ENCODE results near the gene SHISA8. TPM values are rescaled to one million over a fixed set of nuclear protein-coding genes. Genes with fewer than 3 reads are reported as not detected.

SHISA8 gene
- total RNA-seq, 2 experiments from 2014 or later = 0.56 to 0.68 TPM

DNA sequence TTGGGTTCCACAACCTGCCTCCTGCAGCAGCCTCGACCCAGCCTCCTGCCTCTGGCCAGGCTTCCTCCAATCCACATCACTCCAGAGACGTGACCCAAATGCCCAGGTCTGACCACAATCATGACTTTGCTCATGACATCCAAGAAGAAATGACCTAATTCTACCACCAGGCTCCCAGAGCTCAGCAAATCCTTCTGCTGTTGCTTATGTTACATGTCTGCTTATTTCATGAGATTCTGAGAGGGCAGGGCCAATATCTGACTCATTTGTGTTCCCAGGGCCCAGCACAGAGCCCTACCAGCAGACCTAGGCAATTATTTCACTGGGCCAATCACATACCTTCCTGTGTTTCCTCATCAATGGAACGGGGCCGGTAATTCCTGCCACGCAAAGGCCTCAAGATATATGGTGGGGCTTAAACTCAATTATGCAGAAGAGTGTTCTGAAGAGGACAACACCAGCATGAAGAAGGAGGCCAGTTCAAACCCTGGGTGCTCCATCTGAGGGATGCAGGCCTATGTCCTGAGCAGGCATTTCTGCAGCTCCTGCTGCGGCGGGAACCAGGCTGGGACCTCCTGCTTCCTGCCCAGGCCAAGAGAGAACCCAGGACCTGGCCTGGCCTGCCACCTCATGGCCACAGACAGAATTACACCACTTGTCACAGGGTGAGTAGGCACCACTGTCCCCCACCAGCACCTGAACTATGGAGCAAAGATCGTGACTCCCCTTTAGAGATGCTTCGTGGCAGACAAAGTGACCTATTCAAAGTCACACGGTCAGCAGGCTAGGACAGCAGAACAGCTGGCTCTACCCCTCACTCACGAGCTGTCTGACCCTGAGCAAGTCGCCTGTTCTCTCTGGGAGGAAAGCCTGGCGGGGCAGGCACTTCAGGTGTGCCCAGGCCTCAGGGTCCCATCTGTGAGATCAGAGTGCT lies 26.2 kb upstream of the SHISA8 start:
- Mint-ChIP-seq H3K4me3 (peak overlapping the region; percentile 12), H3K36me3 (peaks cover 69% of the 10 kb centered on the region), H3K4me1 (peaks cover 49% of the 10 kb centered on the region), H3K9me3 (no peaks in the 10 kb centered on the region), H3K27me3 (no peaks in the 10 kb centered on the region), H3K27ac (peak overlapping the region; percentile 96)
- peak; percentile 84 for DNase-seq

DNA sequence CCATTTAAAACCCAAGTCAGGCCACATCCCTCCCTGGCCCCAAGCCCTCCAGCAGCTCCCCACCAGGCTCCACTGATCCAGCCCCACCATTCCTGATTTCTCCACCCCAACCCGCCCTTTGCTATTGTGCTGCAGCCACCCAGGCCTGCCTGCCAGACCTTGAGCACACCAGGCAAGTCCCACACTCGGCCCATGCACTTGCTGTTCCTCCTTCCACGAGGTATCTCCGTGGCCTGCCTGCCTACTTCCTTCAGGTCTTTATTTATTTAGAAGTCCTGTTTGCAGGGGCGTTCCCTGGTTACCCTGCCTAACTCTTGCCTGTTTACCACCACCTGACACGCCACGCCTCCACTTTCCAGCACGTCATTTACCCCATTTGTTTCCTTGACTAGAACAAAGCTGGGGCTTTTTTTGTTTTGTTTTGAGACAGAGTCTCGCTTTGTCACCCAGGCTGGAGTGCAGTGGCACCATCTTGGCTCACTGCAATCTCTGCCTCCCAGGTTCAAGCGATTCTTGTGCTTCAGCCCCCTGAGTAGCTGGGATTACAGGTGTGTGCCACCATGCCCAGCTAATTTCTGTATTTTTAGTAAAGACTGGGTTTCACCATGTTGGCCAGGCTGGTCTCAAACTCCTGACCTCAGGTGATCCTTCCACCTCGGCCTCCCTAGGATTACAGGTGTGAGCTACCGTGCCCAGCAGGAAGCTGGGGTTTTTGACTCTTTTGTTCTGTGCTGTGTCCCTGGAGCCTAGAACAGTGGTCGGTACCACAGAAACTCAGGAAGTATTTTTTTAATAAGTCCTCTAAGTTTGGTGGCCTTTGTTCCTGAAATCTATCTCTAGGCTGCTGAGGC lies 25.3 kb upstream of the SHISA8 start:
- no peaks in the 10 kb centered on the region for H3K9me3 Mint-ChIP-seq
- peak; percentile 87 for DNase-seq
- peaks cover 65% of the 10 kb centered on the region for H3K36me3 Mint-ChIP-seq
- H3K27me3 Mint-ChIP-seq = no peaks in the 10 kb centered on the region
- H3K4me1 Mint-ChIP-seq = peaks cover 46% of the 10 kb centered on the region
- peak overlapping the region; percentile 96 for H3K27ac Mint-ChIP-seq
- H3K4me3 Mint-ChIP-seq = peak overlapping the region; percentile 68

GRCh38 chr22:41936894-41937169 lies 22.0 kb upstream of the SHISA8 start:
- DNase-seq = no peak
- H3K9me3 Mint-ChIP-seq = no peaks in the 10 kb centered on the region
- H3K4me3 Mint-ChIP-seq = no peak overlapping the region
- peaks cover 26% of the 10 kb centered on the region for H3K4me1 Mint-ChIP-seq
- H3K27me3 Mint-ChIP-seq = no peaks in the 10 kb centered on the region
- peaks cover 43% of the 10 kb centered on the region for H3K36me3 Mint-ChIP-seq
- no peak overlapping the region for H3K27ac Mint-ChIP-seq

GRCh38 chr22:41935509-41935908 lies 20.6 kb upstream of the SHISA8 start:
- Mint-ChIP-seq H3K36me3 (peaks cover 32% of the 10 kb centered on the region), H3K4me3 (no peak overlapping the region), H3K27ac (no peak overlapping the region), H3K9me3 (no peaks in the 10 kb centered on the region), H3K4me1 (peaks cover 16% of the 10 kb centered on the region), H3K27me3 (no peaks in the 10 kb centered on the region)
- DNase-seq = no peak

DNA sequence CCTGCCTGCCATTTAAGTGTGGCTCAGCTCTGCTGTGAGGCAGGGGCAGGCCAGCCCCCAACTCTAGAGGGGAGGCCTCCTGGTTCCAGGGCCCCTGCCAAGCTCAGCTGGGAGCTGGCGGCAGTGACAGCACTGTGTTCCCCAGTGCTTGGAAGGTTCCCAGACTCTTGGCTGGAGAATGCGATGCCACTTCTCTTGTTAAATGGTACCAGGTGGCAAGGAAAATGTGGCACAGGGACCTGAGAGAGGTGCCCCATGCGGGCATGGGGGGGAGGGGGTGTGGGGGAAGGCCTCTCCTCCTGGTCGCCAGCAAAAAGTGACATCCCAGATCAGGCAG lies 20.1 kb upstream of the SHISA8 start:
- no peak overlapping the region for H3K27ac Mint-ChIP-seq

GRCh38 chr22:41934284-41935014 lies 19.6 kb upstream of the SHISA8 start:
- Mint-ChIP-seq H3K27ac (peak overlapping the region; percentile 71), H3K27me3 (no peaks in the 10 kb centered on the region), H3K36me3 (peaks cover 22% of the 10 kb centered on the region), H3K4me1 (peaks cover 6% of the 10 kb centered on the region), H3K4me3 (no peak overlapping the region), H3K9me3 (no peaks in the 10 kb centered on the region)
- no peak for DNase-seq

More for the DNA sequence above, 20.1 kb upstream of the SHISA8 start:
- H3K9me3 Mint-ChIP-seq = no peaks in the 10 kb centered on the region
- no peaks in the 10 kb centered on the region for H3K27me3 Mint-ChIP-seq
- DNase-seq = no peak
- H3K4me3 Mint-ChIP-seq = no peak overlapping the region
- H3K36me3 Mint-ChIP-seq = peaks cover 26% of the 10 kb centered on the region
- H3K4me1 Mint-ChIP-seq = peaks cover 11% of the 10 kb centered on the region

DNA sequence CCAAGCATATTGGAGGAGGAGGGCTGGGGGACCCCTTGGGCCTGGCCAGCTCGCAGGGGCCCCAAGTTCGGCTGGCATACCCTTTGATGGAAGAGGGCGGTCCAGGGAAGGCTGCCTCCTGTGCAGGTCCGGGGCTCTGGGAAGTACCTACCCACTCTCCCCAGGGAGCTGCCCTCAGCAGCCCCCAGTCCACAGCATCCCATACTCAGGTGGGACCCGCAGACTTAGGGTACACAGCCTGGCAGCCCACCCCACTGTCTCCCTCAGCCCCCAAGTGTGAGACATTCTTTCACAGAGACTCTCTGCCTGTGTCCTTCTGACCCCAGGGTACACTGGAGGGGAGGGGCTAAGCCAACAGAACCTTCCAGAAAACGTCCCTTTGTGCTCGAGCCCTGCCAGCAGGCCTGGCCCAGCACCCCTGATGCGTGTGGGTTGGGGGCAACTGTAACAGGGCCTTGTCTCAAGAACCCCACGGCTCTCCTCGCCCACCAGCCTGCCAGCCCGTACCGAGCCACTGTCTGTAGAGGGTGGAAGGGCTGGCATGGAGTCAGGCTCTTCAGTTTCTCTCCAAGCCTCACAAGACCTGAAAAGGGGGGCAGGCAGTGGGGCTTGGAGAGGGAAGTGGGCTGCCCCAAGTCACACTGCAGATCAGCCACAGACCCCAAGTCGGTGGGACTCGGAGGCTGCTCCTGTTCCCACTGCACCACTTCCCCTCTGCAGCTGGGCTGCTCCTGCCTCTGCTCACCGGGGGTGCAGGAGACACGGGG lies 18.7 kb upstream of the SHISA8 start:
- Mint-ChIP-seq H3K4me1 (peaks cover 10% of the 10 kb centered on the region), H3K27ac (no peak overlapping the region), H3K4me3 (no peak overlapping the region), H3K36me3 (peaks cover 17% of the 10 kb centered on the region), H3K27me3 (no peaks in the 10 kb centered on the region), H3K9me3 (no peaks in the 10 kb centered on the region)
- DNase-seq = no peak

GRCh38 chr22:41932353-41932752 lies 17.5 kb upstream of the SHISA8 start:
- no peak overlapping the region for H3K4me3 Mint-ChIP-seq
- no peak overlapping the region for H3K27ac Mint-ChIP-seq
- peaks cover 15% of the 10 kb centered on the region for H3K4me1 Mint-ChIP-seq
- H3K27me3 Mint-ChIP-seq = peaks cover 3% of the 10 kb centered on the region
- DNase-seq = no peak
- no peaks in the 10 kb centered on the region for H3K9me3 Mint-ChIP-seq
- peaks cover 12% of the 10 kb centered on the region for H3K36me3 Mint-ChIP-seq

DNA sequence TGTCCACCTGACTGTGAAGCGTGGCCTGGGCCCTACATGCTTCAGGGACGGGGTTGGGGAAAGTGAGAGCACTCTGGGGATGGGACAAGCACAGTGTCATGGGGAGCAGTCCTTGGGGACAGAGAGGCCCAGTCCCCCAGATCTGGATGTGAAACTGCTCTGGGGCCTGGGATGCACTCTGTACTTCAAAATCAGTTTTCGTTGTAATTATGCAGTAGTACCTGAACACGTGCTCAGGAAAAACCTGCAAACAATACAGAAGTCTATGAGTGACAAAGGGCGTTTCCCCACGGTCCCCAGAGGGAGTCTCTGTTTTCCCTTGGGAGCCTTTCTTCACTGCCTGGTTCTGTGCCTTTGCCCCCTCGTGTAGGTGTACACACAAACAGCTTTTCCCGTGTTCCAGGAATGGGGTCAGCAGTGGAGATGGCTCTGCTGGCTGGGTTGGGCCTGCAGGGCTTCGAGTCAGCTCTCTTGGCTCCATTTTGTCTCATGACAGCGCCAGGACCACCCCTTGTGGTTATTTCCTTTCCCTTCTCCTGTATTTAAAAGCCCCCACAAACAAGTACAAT lies 16.9 kb upstream of the SHISA8 start:
- DNase-seq = no peak
- no peaks in the 10 kb centered on the region for H3K9me3 Mint-ChIP-seq
- peaks cover 15% of the 10 kb centered on the region for H3K4me1 Mint-ChIP-seq
- no peak overlapping the region for H3K4me3 Mint-ChIP-seq
- no peak overlapping the region for H3K27ac Mint-ChIP-seq
- H3K27me3 Mint-ChIP-seq = peaks cover 8% of the 10 kb centered on the region
- peaks cover 9% of the 10 kb centered on the region for H3K36me3 Mint-ChIP-seq

DNA sequence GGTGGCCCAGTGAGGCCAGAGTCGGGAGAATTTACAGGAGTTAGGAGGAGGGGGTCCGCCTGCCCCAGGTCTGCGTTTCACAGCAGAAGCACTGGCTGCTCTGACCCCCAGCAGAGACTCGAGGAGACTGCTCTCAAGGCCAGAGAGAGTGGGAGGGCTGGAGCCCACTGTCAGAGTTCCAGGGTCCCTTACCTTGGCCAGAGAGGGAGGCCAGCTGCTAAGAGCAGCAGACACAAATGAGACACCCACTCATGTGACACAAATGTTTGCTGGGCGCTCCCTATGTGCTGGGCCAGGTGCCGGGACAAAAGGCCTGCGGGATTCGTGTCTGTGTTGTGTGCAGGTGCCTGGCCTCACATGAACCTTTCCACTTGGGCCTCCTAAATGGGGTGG lies 14.5 kb upstream of the SHISA8 start:
- Mint-ChIP-seq H3K27me3 (peaks cover 18% of the 10 kb centered on the region), H3K9me3 (no peaks in the 10 kb centered on the region), H3K27ac (no peak overlapping the region), H3K36me3 (peaks cover 5% of the 10 kb centered on the region), H3K4me1 (peaks cover 23% of the 10 kb centered on the region), H3K4me3 (no peak overlapping the region)
- no peak for DNase-seq

GRCh38 chr22:41928593-41929417 lies 13.9 kb upstream of the SHISA8 start:
- Mint-ChIP-seq H3K36me3 (peaks cover 5% of the 10 kb centered on the region), H3K27me3 (peaks cover 18% of the 10 kb centered on the region), H3K4me3 (no peak overlapping the region), H3K9me3 (no peaks in the 10 kb centered on the region), H3K27ac (peak overlapping the region; percentile 72), H3K4me1 (peaks cover 23% of the 10 kb centered on the region)
- DNase-seq = no peak

GRCh38 chr22:41927813-41928212 lies 12.9 kb upstream of the SHISA8 start:
- Mint-ChIP-seq H3K9me3 (no peaks in the 10 kb centered on the region), H3K27ac (no peak overlapping the region), H3K4me1 (peaks cover 23% of the 10 kb centered on the region), H3K36me3 (peaks cover 5% of the 10 kb centered on the region), H3K4me3 (no peak overlapping the region), H3K27me3 (peaks cover 18% of the 10 kb centered on the region)
- DNase-seq = no peak

GRCh38 chr22:41925783-41926460 lies 11.0 kb upstream of the SHISA8 start:
- H3K27ac Mint-ChIP-seq = peak overlapping the region; percentile 42
- H3K4me3 Mint-ChIP-seq = peak overlapping the region; percentile 78
- peaks cover 3% of the 10 kb centered on the region for H3K36me3 Mint-ChIP-seq
- H3K27me3 Mint-ChIP-seq = peaks cover 18% of the 10 kb centered on the region
- H3K9me3 Mint-ChIP-seq = no peaks in the 10 kb centered on the region
- H3K4me1 Mint-ChIP-seq = peaks cover 20% of the 10 kb centered on the region
- DNase-seq = peak; percentile 86

Data from activated naive CD8-positive, alpha-beta T cell treated with anti-CD3 and anti-CD28 coated beads for 36 hours (primary cell).